ENCODE measurements around the gene H1-8.

H1-8 gene, protein sequence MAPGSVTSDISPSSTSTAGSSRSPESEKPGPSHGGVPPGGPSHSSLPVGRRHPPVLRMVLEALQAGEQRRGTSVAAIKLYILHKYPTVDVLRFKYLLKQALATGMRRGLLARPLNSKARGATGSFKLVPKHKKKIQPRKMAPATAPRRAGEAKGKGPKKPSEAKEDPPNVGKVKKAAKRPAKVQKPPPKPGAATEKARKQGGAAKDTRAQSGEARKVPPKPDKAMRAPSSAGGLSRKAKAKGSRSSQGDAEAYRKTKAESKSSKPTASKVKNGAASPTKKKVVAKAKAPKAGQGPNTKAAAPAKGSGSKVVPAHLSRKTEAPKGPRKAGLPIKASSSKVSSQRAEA

DNA sequence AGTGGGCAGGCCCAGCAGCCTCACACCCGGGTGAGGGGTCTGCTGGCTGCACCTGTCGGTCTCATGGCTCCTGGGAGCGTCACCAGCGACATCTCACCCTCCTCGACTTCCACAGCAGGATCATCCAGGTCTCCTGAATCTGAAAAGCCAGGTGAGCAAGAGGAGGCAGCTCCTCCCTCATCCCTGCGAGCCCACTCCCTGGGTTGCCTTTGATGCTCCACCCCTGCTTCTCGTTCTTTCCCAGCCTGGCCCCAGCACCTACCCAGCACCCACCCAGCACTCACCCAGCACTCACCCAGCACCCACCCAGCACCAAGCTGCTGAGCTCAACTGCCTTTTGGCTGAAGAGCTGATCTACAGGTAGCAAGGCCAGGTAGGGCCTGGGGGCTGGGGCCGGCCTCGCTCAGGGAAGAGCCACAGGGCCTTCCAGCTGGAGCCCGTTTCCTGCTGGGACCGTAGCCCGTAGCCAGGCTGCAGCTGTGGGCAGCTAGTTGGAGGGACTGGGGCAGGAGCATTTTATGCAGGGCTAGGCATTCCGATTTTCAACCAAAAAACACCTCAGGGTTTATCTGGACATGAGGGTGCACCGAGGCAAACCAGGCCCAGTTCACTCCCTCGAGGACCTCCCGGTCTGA is at the start of gene H1-8:
Gene H1-8 (plus strand): TSS at position 20 of the 635 bp plus-strand sequence. CDS start 44 bp downstream, at position 64.
- TF ChIP-seq NFIC (IDR thresholded peaks at IDR 0.05) (no peak), TAF1 (IDR thresholded peaks at IDR 0.05; ENCODE audit: low read depth) (no peak), EP300 (IDR thresholded peaks at IDR 0.05; ENCODE audit: borderline replicate concordance) (no peak), FOXM1 (IDR thresholded peaks at IDR 0.05; ENCODE audit: borderline replicate concordance, low read depth) (no peak), YY1 (IDR thresholded peaks at IDR 0.05; ENCODE audit: low read depth) (no peak), EGR1 (IDR thresholded peaks at IDR 0.05) (no peak), ZBTB7A (IDR thresholded peaks at IDR 0.05; ENCODE audit: low read depth) (no peak), TCF12 (IDR thresholded peaks at IDR 0.05; ENCODE audit: low read depth) (no peak), CEBPB (IDR thresholded peaks at IDR 0.05) (no peak), RAD21 (IDR thresholded peaks at IDR 0.05; ENCODE audit: low read depth) (no peak), CREB1 (IDR thresholded peaks at IDR 0.05; ENCODE audit: low read depth) (no peak), TEAD4 (IDR thresholded peaks at IDR 0.05) (no peak)
- TF ChIP-seq, protein P1, sequence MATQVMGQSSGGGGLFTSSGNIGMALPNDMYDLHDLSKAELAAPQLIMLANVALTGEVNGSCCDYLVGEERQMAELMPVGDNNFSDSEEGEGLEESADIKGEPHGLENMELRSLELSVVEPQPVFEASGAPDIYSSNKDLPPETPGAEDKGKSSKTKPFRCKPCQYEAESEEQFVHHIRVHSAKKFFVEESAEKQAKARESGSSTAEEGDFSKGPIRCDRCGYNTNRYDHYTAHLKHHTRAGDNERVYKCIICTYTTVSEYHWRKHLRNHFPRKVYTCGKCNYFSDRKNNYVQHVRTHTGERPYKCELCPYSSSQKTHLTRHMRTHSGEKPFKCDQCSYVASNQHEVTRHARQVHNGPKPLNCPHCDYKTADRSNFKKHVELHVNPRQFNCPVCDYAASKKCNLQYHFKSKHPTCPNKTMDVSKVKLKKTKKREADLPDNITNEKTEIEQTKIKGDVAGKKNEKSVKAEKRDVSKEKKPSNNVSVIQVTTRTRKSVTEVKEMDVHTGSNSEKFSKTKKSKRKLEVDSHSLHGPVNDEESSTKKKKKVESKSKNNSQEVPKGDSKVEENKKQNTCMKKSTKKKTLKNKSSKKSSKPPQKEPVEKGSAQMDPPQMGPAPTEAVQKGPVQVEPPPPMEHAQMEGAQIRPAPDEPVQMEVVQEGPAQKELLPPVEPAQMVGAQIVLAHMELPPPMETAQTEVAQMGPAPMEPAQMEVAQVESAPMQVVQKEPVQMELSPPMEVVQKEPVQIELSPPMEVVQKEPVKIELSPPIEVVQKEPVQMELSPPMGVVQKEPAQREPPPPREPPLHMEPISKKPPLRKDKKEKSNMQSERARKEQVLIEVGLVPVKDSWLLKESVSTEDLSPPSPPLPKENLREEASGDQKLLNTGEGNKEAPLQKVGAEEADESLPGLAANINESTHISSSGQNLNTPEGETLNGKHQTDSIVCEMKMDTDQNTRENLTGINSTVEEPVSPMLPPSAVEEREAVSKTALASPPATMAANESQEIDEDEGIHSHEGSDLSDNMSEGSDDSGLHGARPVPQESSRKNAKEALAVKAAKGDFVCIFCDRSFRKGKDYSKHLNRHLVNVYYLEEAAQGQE (IDR thresholded peaks at IDR 0.05; ENCODE audit: low read depth): no peak
- TF ChIP-seq, protein P2, sequence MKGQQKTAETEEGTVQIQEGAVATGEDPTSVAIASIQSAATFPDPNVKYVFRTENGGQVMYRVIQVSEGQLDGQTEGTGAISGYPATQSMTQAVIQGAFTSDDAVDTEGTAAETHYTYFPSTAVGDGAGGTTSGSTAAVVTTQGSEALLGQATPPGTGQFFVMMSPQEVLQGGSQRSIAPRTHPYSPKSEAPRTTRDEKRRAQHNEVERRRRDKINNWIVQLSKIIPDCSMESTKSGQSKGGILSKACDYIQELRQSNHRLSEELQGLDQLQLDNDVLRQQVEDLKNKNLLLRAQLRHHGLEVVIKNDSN (IDR thresholded peaks at IDR 0.05): no peak
- TF ChIP-seq, protein P3, sequence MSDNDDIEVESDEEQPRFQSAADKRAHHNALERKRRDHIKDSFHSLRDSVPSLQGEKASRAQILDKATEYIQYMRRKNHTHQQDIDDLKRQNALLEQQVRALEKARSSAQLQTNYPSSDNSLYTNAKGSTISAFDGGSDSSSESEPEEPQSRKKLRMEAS (IDR thresholded peaks at IDR 0.05): no peak

DNA sequence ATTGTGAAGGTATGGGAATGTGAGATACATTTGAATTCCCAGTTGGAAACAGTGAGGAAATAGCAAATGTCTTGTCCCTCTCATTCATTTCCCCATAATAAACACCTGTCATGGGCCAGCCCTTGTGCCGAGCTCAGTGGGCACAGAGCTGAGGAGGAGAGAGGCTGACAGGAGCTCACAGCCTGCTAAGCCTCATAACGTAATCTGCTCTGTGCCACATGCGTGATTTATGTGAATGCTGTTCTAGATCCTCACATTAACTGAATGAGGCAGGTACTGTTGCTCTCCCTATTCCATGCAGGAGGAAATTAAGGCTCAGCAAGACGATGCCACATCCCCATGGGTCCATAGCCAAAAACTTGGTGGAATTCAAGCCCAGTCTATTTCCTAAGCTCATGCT is 49.8 kb upstream of the H1-8 start:
- TF ChIP-seq, protein P1 (IDR thresholded peaks at IDR 0.05; ENCODE audit: low read depth): no peak
- TF ChIP-seq CEBPB (IDR thresholded peaks at IDR 0.05) (no peak), NFIC (IDR thresholded peaks at IDR 0.05) (no peak), ZBTB7A (IDR thresholded peaks at IDR 0.05; ENCODE audit: low read depth) (no peak), YY1 (IDR thresholded peaks at IDR 0.05; ENCODE audit: low read depth) (no peak), EGR1 (IDR thresholded peaks at IDR 0.05) (no peak), EP300 (IDR thresholded peaks at IDR 0.05; ENCODE audit: borderline replicate concordance) (no peak), TEAD4 (IDR thresholded peaks at IDR 0.05) (no peak), TCF12 (IDR thresholded peaks at IDR 0.05; ENCODE audit: low read depth) (no peak), RAD21 (IDR thresholded peaks at IDR 0.05; ENCODE audit: low read depth) (no peak), TAF1 (IDR thresholded peaks at IDR 0.05; ENCODE audit: low read depth) (no peak), CREB1 (IDR thresholded peaks at IDR 0.05; ENCODE audit: low read depth) (no peak)
- TF ChIP-seq, protein P2 (IDR thresholded peaks at IDR 0.05): no peak
- TF ChIP-seq, protein P3 (IDR thresholded peaks at IDR 0.05): no peak

DNA sequence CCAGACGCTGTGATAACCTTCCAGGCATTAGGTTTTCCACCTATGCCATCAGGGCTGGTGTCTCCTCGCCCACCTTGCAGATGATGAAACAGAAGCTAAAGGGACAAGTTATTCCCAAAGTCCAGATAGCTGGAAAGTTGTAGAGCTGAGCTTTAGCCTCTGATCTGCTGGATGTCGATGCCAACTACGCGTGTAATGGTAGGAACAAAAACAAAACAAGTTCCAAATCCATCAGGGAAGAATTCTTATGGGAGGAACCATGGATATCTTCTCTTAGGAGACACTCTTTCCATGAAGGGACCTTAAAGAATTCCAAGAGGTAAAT is 42.7 kb upstream of the H1-8 start:
- TF ChIP-seq, protein P2 (IDR thresholded peaks at IDR 0.05): no peak
- TF ChIP-seq EGR1 (IDR thresholded peaks at IDR 0.05) (no peak), RAD21 (IDR thresholded peaks at IDR 0.05; ENCODE audit: low read depth) (no peak), CREB1 (IDR thresholded peaks at IDR 0.05; ENCODE audit: low read depth) (no peak), FOXM1 (IDR thresholded peaks at IDR 0.05; ENCODE audit: borderline replicate concordance, low read depth) (no peak), YY1 (IDR thresholded peaks at IDR 0.05; ENCODE audit: low read depth) (no peak), ZBTB7A (IDR thresholded peaks at IDR 0.05; ENCODE audit: low read depth) (no peak), EP300 (IDR thresholded peaks at IDR 0.05; ENCODE audit: borderline replicate concordance) (no peak), NFIC (IDR thresholded peaks at IDR 0.05) (no peak), TCF12 (IDR thresholded peaks at IDR 0.05; ENCODE audit: low read depth) (no peak), CEBPB (IDR thresholded peaks at IDR 0.05) (no peak), TEAD4 (IDR thresholded peaks at IDR 0.05) (no peak)
- TF ChIP-seq, protein P3 (IDR thresholded peaks at IDR 0.05): no peak
- TF ChIP-seq, protein P1 (IDR thresholded peaks at IDR 0.05; ENCODE audit: low read depth): no peak

Data from Ishikawa (cell line).